Activated T-helper 2 cell treated with anti-CD3 and anti-CD28 coated beads, Interferon-gamma antibody, Interleukin-2, Interleukin-4, amounts not matched to agents 10 μg/mL and 5 μg/mL and 100 μg/mL, durations not matched to agents 14 hours and 24 hours and 36 hours (primary cell): ENCODE measurements around the gene COQ2. TPM values are rescaled to one million over a fixed set of nuclear protein-coding genes. Genes with fewer than 3 reads are reported as not detected.
A peak's percentile ranks its signal among the peaks of the same experiment; 100 is the strongest.

Experiments
- DNase-seq: peaks from one replicate; pipeline ENCODE4 v3.0.0; 2021; ENCODE audit warnings: low spot score
- H3K27ac Mint-ChIP-seq: one replicate; pipeline ENCODE4 v1.8.0; 2021; ENCODE audit warnings: mixed read lengths
- H3K27me3 Mint-ChIP-seq: one replicate; pipeline ENCODE4 v1.8.0; 2021; ENCODE audit warnings: low read depth, mixed read lengths
- H3K36me3 Mint-ChIP-seq: one replicate; pipeline ENCODE4 v1.8.0; 2021; ENCODE audit warnings: low read depth, mixed read lengths
- H3K4me1 Mint-ChIP-seq: one replicate; pipeline ENCODE4 v1.8.0; 2021; ENCODE audit warnings: low read depth, mixed read lengths
- H3K4me3 Mint-ChIP-seq: one replicate; pipeline ENCODE4 v1.8.0; 2021; ENCODE audit warnings: low read depth, mild to moderate bottlenecking, moderate library complexity, mixed read lengths
- H3K9me3 Mint-ChIP-seq: one replicate; pipeline ENCODE4 v1.8.0; 2021; ENCODE audit warnings: mixed read lengths
- intact Hi-C: fragments of 100-400 bp; cut with micrococcal nuclease; formaldehyde crosslinking; loops from one replicate; pipeline ENCODE4 v1.15.1; 2023
- total RNA-seq: library from RNA; stranded (reverse); gene quantifications from 2 replicates; pipeline ENCODE4 v1.2.3, GENCODE V29; 2022

The COQ2 gene
- total RNA-seq, 1 donor from 2014 or later, result 19.5 TPM

DNA sequence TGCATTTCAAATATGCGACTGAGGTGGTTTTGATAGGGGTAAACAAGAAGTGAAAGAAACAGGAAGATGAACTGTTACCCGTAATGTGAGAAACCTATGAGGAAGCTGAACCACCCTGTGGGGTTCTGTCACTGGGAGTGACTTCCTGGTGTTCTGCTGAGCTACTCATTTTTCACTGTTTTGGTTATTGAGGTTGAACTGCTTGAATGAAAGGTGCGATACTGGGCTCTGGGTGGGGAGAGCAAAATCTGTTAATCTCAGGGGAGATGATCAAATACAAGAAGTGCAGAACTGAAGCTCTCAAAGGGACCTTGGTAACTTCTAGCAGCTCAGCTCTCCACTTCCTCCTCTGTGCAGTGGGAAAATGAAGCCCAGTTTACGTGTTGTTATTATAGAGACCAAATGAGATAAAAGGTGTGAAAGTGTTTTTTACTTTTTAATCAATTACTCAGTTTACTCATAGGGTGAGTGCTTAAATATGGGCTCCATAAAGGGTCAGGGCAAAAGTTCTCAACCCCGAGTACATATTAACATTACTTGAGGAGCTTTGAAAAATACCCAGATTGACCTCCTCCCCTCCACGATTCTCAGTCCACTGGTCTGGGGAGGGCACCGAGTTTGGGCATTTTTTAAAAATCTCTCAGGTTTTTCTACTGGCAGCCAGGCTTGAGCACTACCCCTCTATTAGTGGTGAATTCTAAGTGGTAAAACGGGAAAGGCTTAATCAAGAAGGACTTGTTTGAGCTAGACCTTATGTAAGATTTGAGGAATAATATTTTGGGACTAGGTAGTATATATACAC, 66.7 kb downstream of the COQ2 start:
- peak overlapping the region; percentile 56 for H3K4me3 Mint-ChIP-seq
- H3K4me1 Mint-ChIP-seq, result peaks cover 64% of the 10 kb centered on the region
- peak; percentile 74 for DNase-seq
- peaks cover 13% of the 10 kb centered on the region for H3K27me3 Mint-ChIP-seq
- H3K36me3 Mint-ChIP-seq, result peaks cover 15% of the 10 kb centered on the region
- intact Hi-C loops, result loop anchor here (1.0 to 5.0 kb wide), 8 partner anchors 50 to 341 kb away; partner anchors contain the start of genes HELQ, MRPS18C, PLAC8 and THAP9
- peak overlapping the region; percentile 84 for H3K27ac Mint-ChIP-seq
- H3K9me3 Mint-ChIP-seq, result peaks cover 6% of the 10 kb centered on the region

DNA sequence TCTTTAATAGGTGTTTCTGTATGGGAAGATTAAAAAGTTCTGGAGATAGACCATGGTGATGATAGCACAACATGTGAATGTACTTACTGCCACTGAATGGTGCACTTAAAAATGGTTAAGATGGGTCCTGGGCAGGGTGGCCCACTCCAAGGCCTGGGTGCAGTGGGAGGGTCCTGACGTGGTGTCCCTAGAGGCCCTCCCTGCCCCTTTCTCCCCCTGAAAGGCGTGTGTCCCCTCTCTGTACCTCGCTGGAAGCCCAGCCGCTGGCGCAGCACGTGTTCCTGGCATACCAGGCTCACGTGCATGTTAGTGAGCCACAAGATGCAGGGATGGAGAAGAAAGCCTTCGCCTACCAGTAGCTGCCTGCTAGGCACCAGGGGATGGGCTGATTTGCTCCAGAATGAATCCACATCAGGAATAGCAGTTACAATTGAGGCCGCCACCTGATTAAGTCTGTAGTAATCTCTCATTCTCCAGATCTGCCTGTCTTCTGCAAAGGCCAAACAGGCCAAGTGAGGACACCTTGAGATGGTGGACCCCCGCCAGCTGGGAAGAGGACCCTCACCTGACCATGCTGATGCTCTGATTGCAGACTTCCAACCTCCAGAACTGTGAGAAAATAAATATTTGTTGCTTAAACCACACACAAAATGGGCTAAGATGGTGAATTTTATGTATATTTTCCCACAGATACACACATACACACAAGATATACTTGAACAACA, 67.5 kb downstream of the COQ2 start:
- peaks cover 13% of the 10 kb centered on the region for H3K36me3 Mint-ChIP-seq
- peak overlapping the region; percentile 84 for H3K27ac Mint-ChIP-seq
- DNase-seq, result no peak
- intact Hi-C loops, result loop anchor here (1.0 to 5.0 kb wide), 7 partner anchors 51 to 315 kb away; partner anchors contain the start of genes HELQ, MRPS18C, PLAC8 and THAP9
- peak overlapping the region; percentile 56 for H3K4me3 Mint-ChIP-seq
- H3K4me1 Mint-ChIP-seq, result peaks cover 66% of the 10 kb centered on the region
- H3K9me3 Mint-ChIP-seq, result peaks cover 6% of the 10 kb centered on the region
- H3K27me3 Mint-ChIP-seq, result peaks cover 11% of the 10 kb centered on the region

DNA sequence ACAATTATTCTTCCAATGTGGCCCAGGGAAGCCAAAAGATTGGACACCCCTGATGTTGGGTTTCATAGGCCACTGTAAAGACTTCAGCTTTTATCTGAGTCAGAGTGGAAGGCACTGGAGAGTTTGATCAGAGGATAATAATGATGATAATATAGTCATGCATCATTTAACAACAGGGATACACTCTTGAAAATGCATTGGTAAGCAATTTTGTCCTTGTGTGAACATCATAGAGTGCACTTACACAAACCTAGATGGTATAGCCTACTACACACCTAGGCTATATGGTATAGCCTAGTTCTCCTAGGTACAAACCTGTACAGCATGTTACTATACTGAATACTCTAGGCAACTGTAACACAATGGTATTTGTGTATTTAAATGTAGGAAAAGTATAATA, 70.5 kb downstream of the COQ2 start:
- no peak for DNase-seq
- H3K27me3 Mint-ChIP-seq, result peaks cover 20% of the 10 kb centered on the region
- peaks cover 6% of the 10 kb centered on the region for H3K9me3 Mint-ChIP-seq
- H3K4me3 Mint-ChIP-seq, result no peak overlapping the region
- no peak overlapping the region for H3K27ac Mint-ChIP-seq
- intact Hi-C loops, result no loop called here
- H3K4me1 Mint-ChIP-seq, result peaks cover 54% of the 10 kb centered on the region
- peaks cover 13% of the 10 kb centered on the region for H3K36me3 Mint-ChIP-seq

Other genes with a start within 250 kb of the COQ2 start
- 33.7 and 35.2 TPM in 2 replicates for gene COPS4, start 249.6 kb downstream of the COQ2 start, total RNA-seq
- gene PLAC8, start 170.1 kb downstream of the COQ2 start, total RNA-seq, result 31.5 and 41.8 TPM in 2 replicates
- gene HPSE, start 50.0 kb upstream of the COQ2 start, total RNA-seq, result 9.7 TPM in 2 replicates
- gene HELQ, start 171.0 kb upstream of the COQ2 start, total RNA-seq, result 11.0 and 11.9 TPM in 2 replicates
- 72.2 and 73.8 TPM in 2 replicates for gene MRPS18C, start 171.3 kb upstream of the COQ2 start, total RNA-seq
- gene ABRAXAS1, start 200.3 kb upstream of the COQ2 start, total RNA-seq, result 15.7 and 16.0 TPM in 2 replicates